Mammary epithelial cell (primary cell): Measurements from ENCODE around the gene TMEM176A.

Source experiments
- EZH2 ChIP-seq: IDR thresholded peaks from 2 replicates; pipeline ENCODE4 v1.6.1; 2012; ENCODE audit warnings: low read length, inconsistent platforms, borderline replicate concordance
- TF ChIP-seq, protein P1 (sequence below), 2 donors: IDR thresholded peaks in 1 of 2; conservative IDR thresholded peaks in 1 of 2; 2 replicates each; pipeline ENCODE4 v1.5.1; 2011 to 2012; ENCODE audit warnings: inconsistent platforms in 2 of 2, low read length in 2 of 2, mild to moderate bottlenecking in 2 of 2, control low read depth in 1 of 2, low read depth in 1 of 2; ENCODE audit not compliant: insufficient read depth in 1 of 2; ENCODE audit errors: extremely low read depth in 1 of 2

DNA sequence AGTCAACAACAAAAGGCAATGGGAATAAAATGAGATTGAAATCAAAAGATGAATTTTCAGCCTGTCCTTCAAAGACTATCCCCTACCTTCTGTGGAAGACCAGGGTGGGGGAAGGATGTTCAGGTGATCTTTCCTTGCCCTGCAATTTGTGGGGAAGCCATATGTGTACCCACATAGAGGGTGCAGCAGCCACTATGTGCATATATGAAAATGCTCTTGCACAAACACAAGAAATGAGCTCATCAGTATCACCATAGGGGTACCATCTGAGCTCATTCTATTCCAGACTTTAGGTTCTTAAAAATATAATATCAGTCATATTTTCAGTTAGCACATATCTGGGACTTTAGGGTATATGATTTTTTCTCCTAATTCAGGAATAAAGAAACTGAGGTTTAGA lies 45.6 kb upstream of the TMEM176A start:
- TF ChIP-seq EZH2: no peak
- TF ChIP-seq, protein P1, sequence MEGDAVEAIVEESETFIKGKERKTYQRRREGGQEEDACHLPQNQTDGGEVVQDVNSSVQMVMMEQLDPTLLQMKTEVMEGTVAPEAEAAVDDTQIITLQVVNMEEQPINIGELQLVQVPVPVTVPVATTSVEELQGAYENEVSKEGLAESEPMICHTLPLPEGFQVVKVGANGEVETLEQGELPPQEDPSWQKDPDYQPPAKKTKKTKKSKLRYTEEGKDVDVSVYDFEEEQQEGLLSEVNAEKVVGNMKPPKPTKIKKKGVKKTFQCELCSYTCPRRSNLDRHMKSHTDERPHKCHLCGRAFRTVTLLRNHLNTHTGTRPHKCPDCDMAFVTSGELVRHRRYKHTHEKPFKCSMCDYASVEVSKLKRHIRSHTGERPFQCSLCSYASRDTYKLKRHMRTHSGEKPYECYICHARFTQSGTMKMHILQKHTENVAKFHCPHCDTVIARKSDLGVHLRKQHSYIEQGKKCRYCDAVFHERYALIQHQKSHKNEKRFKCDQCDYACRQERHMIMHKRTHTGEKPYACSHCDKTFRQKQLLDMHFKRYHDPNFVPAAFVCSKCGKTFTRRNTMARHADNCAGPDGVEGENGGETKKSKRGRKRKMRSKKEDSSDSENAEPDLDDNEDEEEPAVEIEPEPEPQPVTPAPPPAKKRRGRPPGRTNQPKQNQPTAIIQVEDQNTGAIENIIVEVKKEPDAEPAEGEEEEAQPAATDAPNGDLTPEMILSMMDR (conservative IDR thresholded peaks at IDR 0.05 in 1 of 2, IDR thresholded peaks at IDR 0.05 in 1 of 2; ENCODE audit: extremely low read depth in 1 of 2, insufficient read depth in 1 of 2, low read depth in 1 of 2, low read length in 2 of 2): no peak
